Trophoblast cell (in vitro differentiated cells and primary cell): ENCODE results near the gene CYP26B1.

Experiments used
- DNase-seq, 2 donors: peaks; one replicate each; pipeline ENCODE4 v3.0.0-alpha.2; 2016
- H2AFZ ChIP-seq: 2 replicates; pipeline ENCODE4 v1.6.1; 2013; ENCODE audit warnings: low read length, moderate library complexity, mild to moderate bottlenecking; ENCODE audit not compliant: insufficient read depth, poor library complexity
- H2AK5ac ChIP-seq: 2 replicates; pipeline ENCODE4 v1.6.1; 2013; ENCODE audit warnings: mild to moderate bottlenecking, low read length
- H2BK120ac ChIP-seq: 2 replicates; pipeline ENCODE4 v1.6.1; 2013; ENCODE audit warnings: low read length, mild to moderate bottlenecking, moderate library complexity; ENCODE audit not compliant: insufficient read depth, poor library complexity
- H2BK12ac ChIP-seq: 2 replicates; pipeline ENCODE4 v1.6.1; 2013; ENCODE audit warnings: mild to moderate bottlenecking, low read length, moderate library complexity
- H2BK5ac ChIP-seq: 2 replicates; pipeline ENCODE4 v1.6.1; 2013; ENCODE audit warnings: low read length, low read depth, moderate library complexity, mild to moderate bottlenecking; ENCODE audit not compliant: poor library complexity
- H3K14ac ChIP-seq: 2 replicates; pipeline ENCODE4 v1.6.1; 2013; ENCODE audit warnings: mild to moderate bottlenecking, low read length
- H3K18ac ChIP-seq: 2 replicates; pipeline ENCODE4 v1.6.1; 2013; ENCODE audit warnings: mild to moderate bottlenecking, low read length
- H3K23ac ChIP-seq: 2 replicates; pipeline ENCODE4 v1.6.1; 2013; ENCODE audit warnings: low read length
- H3K27ac ChIP-seq: 2 replicates; pipeline ENCODE4 v1.5.1; 2013; ENCODE audit warnings: low read depth, mild to moderate bottlenecking, inconsistent platforms, low read length, moderate library complexity
- H3K27me3 ChIP-seq: 2 replicates; pipeline ENCODE4 v1.6.1; 2013; ENCODE audit warnings: inconsistent platforms, mild to moderate bottlenecking, low read length, moderate library complexity; ENCODE audit not compliant: insufficient read depth
- H3K36me3 ChIP-seq, 2 experiments: 1 replicate in 1 of 2; 2 replicates in 1 of 2; pipeline ENCODE4 v1.6.1; 2013; ENCODE audit warnings: low read length in 2 of 2, mild to moderate bottlenecking in 2 of 2, moderate library complexity in 1 of 2; ENCODE audit not compliant: insufficient read depth in 2 of 2, control insufficient read depth in 1 of 2
- H3K4ac ChIP-seq: 2 replicates; pipeline ENCODE4 v1.6.1; 2013; ENCODE audit warnings: low read depth, mild to moderate bottlenecking, low read length, moderate library complexity
- H3K4me1 ChIP-seq, 2 experiments: 1 replicate in 1 of 2; 2 replicates in 1 of 2; pipeline ENCODE4 v1.6.1; 2013; ENCODE audit warnings: low read length in 2 of 2, mild to moderate bottlenecking in 2 of 2, moderate library complexity in 1 of 2; ENCODE audit not compliant: insufficient read depth in 2 of 2, control insufficient read depth in 1 of 2
- H3K4me2 ChIP-seq: 2 replicates; pipeline ENCODE4 v1.6.1; 2013; ENCODE audit warnings: inconsistent platforms, mild to moderate bottlenecking, low read length, moderate library complexity
- H3K4me3 ChIP-seq: 2 replicates; pipeline ENCODE4 v1.5.1; 2013; ENCODE audit warnings: mild to moderate bottlenecking, low read depth, low read length, inconsistent platforms
- H3K79me1 ChIP-seq: one replicate; pipeline ENCODE4 v1.6.1; 2013; ENCODE audit warnings: low read length
- H3K79me2 ChIP-seq: 2 replicates; pipeline ENCODE4 v1.6.1; 2013; ENCODE audit warnings: low read length, mild to moderate bottlenecking; ENCODE audit not compliant: control insufficient read depth, insufficient read depth, poor library complexity
- H3K9ac ChIP-seq: 2 replicates; pipeline ENCODE4 v1.6.1; 2013; ENCODE audit warnings: mild to moderate bottlenecking, low read length
- H3K9me3 ChIP-seq: 2 replicates; pipeline ENCODE4 v1.6.1; 2013; ENCODE audit warnings: low read depth, mild to moderate bottlenecking, control low read depth, inconsistent platforms, low read length; ENCODE audit not compliant: insufficient read depth
- H4K12ac ChIP-seq: 2 replicates; pipeline ENCODE4 v1.6.1; 2013; ENCODE audit warnings: low read depth, mild to moderate bottlenecking, low read length, moderate library complexity
- H4K8ac ChIP-seq: 2 replicates; pipeline ENCODE4 v1.6.1; 2013; ENCODE audit warnings: low read depth, mild to moderate bottlenecking, low read length, moderate library complexity
- H4K91ac ChIP-seq: one replicate; pipeline ENCODE4 v1.6.1; 2013; ENCODE audit warnings: low read depth, mild to moderate bottlenecking, low read length, moderate library complexity
- WGBS: extraction: QIAGEN DNeasy Blood & Tissue Kit; methylation state at CpG from one replicate; pipeline ENCODE4 v1.1.7; 2013; ENCODE audit warnings: missing lambda C conversion rate; ENCODE audit not compliant: insufficient read length, insufficient coverage; ENCODE audit errors: extremely low coverage; 5-methylcytosine and 5-hydroxymethylcytosine counted together

CYP26B1 gene

DNA sequence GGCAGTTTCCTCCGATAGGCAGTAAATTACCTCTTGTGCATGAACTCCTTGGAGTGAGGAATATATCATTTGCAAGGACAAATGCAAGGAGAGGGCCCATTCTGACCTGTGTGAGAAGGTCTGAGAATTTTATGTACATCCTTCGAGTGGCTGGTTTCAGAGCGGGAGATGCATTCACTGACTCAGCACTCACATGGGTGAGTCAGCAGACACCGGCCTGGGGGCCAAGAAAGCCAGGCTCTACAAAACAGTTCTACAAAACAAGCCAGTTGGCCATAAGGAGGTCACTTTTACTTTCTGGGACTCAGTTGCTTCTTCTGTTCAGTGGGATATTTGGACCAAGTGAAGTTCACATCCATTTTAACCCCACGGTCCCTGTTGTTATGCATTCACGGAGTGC lies 35.3 kb downstream of the CYP26B1 start:
- H4K8ac ChIP-seq: no peak overlapping the region
- no peak overlapping the region for H3K18ac ChIP-seq
- H2BK5ac ChIP-seq: no peak overlapping the region
- H3K4me1 ChIP-seq: peaks cover 21 to 22% of the 10 kb centered on the region in 2 experiments
- H4K12ac ChIP-seq: no peak overlapping the region
- H3K9ac ChIP-seq: no peak overlapping the region
- H4K91ac ChIP-seq: no peak overlapping the region
- H3K9me3 ChIP-seq: peaks cover 2% of the 10 kb centered on the region
- no peak overlapping the region for H2BK12ac ChIP-seq
- H2AK5ac ChIP-seq: no peak overlapping the region
- H3K79me1 ChIP-seq: peaks cover 11% of the 10 kb centered on the region
- H3K36me3 ChIP-seq: no peaks in the 10 kb centered on the region
- no peak overlapping the region for H2BK120ac ChIP-seq
- no peak overlapping the region for H3K4me2 ChIP-seq
- no peaks in the 10 kb centered on the region for H3K79me2 ChIP-seq
- H3K4me3 ChIP-seq: no peak overlapping the region
- no peak overlapping the region for H2AFZ ChIP-seq
- no peak overlapping the region for H3K27ac ChIP-seq
- no CpG with 5 or more reads among the region's 6 CpGs for WGBS
- DNase-seq: no peak
- H3K14ac ChIP-seq: no peak overlapping the region
- no peak overlapping the region for H3K23ac ChIP-seq
- no peaks in the 10 kb centered on the region for H3K27me3 ChIP-seq
- H3K4ac ChIP-seq: no peak overlapping the region

DNA sequence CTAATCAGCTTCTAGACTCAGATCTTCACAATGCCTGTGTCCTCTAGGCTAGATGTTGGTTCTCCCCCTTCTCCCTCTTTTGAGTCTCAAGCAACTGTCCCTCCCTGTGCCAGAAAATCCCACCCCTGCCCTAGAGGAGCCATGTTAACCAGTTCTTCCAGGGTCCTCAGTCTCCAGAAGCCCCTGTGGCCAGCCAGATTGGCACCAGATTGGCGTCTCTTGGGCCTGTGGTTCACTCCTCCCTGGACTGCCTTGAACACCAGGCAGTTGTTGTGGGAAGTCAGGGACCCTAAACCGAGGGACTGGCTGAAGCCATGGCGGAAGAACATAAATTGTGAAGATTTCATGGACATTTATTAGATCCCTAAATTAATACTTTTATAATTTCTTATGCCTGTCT lies 36.6 kb downstream of the CYP26B1 start:
- Histone ChIP-seq H3K4me3 (no peak overlapping the region), H3K27me3 (no peaks in the 10 kb centered on the region), H4K8ac (no peak overlapping the region), H3K23ac (no peak overlapping the region), H3K79me1 (peaks cover 9% of the 10 kb centered on the region), H3K4me2 (no peak overlapping the region), H3K27ac (no peak overlapping the region), H2BK120ac (no peak overlapping the region), H4K91ac (no peak overlapping the region), H4K12ac (no peak overlapping the region), H2BK5ac (no peak overlapping the region), H3K36me3 (no peaks in the 10 kb centered on the region), H2BK12ac (no peak overlapping the region), H3K9me3 (peaks cover 2% of the 10 kb centered on the region), H3K4ac (no peak overlapping the region), H3K4me1 (peaks cover 17 to 18% of the 10 kb centered on the region in 2 experiments), H3K79me2 (no peaks in the 10 kb centered on the region), H3K9ac (no peak overlapping the region), H3K18ac (no peak overlapping the region), H3K14ac (no peak overlapping the region), H2AK5ac (no peak overlapping the region), H2AFZ (no peak overlapping the region)
- WGBS: no CpG with 5 or more reads among the region's 3 CpGs
- DNase-seq: no peak

DNA sequence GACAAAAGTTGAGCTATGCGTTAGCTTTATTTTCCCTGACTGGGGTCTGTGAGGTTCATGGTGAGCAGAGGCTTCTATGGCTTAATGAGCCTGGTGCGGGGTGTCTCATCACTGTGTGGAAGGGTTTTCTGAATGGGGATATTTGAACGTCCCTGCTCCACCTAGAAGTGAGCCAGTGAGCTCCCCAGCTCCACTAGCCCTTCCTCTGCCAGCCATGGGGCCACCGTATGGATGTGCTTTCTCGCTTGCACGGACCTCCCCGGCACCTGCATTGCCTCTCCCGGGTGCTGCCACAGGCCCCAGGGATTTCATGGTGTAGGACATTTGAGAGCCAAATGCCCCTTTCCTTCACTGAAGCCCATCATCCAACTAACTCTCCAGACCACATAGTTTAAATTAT lies 37.8 kb downstream of the CYP26B1 start:
- Histone ChIP-seq H3K9me3 (peaks cover 2% of the 10 kb centered on the region), H2BK12ac (no peak overlapping the region), H2AFZ (no peak overlapping the region), H3K23ac (no peak overlapping the region), H2AK5ac (no peak overlapping the region), H3K79me1 (peaks cover under 1% of the 10 kb centered on the region), H4K8ac (no peak overlapping the region), H3K4me3 (no peak overlapping the region), H3K4me1 (peaks cover 9% of the 10 kb centered on the region in 2 experiments), H2BK120ac (no peak overlapping the region), H3K9ac (no peak overlapping the region), H3K4ac (no peak overlapping the region), H3K36me3 (no peaks in the 10 kb centered on the region), H2BK5ac (no peak overlapping the region), H4K12ac (no peak overlapping the region), H3K18ac (no peak overlapping the region), H3K14ac (no peak overlapping the region), H3K79me2 (no peaks in the 10 kb centered on the region), H4K91ac (no peak overlapping the region), H3K27ac (no peak overlapping the region), H3K4me2 (no peak overlapping the region), H3K27me3 (no peaks in the 10 kb centered on the region)
- no CpG with 5 or more reads among the region's 8 CpGs for WGBS
- no peak for DNase-seq

DNA sequence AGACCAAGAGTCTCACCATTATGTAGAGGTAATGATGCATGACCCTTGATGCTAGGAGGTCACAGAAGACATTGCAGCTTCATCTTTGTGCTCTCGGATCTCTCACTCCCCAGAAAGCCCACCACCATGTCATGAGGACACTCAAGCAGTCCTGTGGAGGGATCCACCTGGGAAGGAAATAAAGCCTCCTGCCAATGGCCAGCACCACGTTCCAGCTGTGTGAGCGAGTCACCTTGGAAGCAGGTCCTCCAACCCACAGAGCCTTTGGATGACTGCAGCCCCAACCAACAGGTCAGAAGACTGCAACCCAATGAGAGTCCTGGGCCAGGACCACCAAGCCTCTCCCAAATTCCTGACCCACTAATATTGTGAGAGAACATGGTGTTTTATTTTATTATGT lies 38.4 kb downstream of the CYP26B1 start:
- no peak overlapping the region for H3K9ac ChIP-seq
- no peak overlapping the region for H2BK5ac ChIP-seq
- WGBS: no CpG with 5 or more reads among the region's 3 CpGs
- H2AFZ ChIP-seq: no peak overlapping the region
- no peak overlapping the region for H3K23ac ChIP-seq
- H3K27me3 ChIP-seq: no peaks in the 10 kb centered on the region
- peaks cover 2% of the 10 kb centered on the region for H3K9me3 ChIP-seq
- H2AK5ac ChIP-seq: no peak overlapping the region
- H2BK120ac ChIP-seq: no peak overlapping the region
- no peak overlapping the region for H2BK12ac ChIP-seq
- no peak for DNase-seq
- H3K18ac ChIP-seq: no peak overlapping the region
- H3K4me2 ChIP-seq: no peak overlapping the region
- no peak overlapping the region for H4K91ac ChIP-seq
- H3K27ac ChIP-seq: no peak overlapping the region
- H4K8ac ChIP-seq: no peak overlapping the region
- H3K14ac ChIP-seq: no peak overlapping the region
- H4K12ac ChIP-seq: no peak overlapping the region
- no peak overlapping the region for H3K4ac ChIP-seq
- peaks cover 3 to 4% of the 10 kb centered on the region in 2 experiments for H3K4me1 ChIP-seq
- no peaks in the 10 kb centered on the region for H3K36me3 ChIP-seq
- H3K79me1 ChIP-seq: no peaks in the 10 kb centered on the region
- no peaks in the 10 kb centered on the region for H3K79me2 ChIP-seq
- no peak overlapping the region for H3K4me3 ChIP-seq
